Upper lobe of left lung (tissue), 4 donors: ENCODE measurements around the gene ULK4.
"Not testable (repeated sequence)": the region's sequence is repeated elsewhere in the genome, so short reads cannot be mapped to it uniquely, and the experiment has no call there.

Experiments used
- POLR2A ChIP-seq, 4 donors: fragments of 450-650 bp; IDR thresholded peaks; one replicate each; pipeline ENCODE4 v1.5.1; 2016 to 2017; ENCODE audit warnings: antibody characterized with exemption in 4 of 4, mild to moderate bottlenecking in 2 of 4
- POLR2AphosphoS5 ChIP-seq, 2 donors: sonication (generic); formaldehyde crosslinking; IDR thresholded peaks; one replicate each; pipeline ENCODE4 v1.5.1; 2017; ENCODE audit warnings: antibody characterized with exemption in 2 of 2
- TF ChIP-seq, protein P1 (sequence below), 6 experiments: fragments of 450-650 bp in 4 of 6; fragments of 200-600 bp in 2 of 6; sonication (generic) in 2 of 6; IDR thresholded peaks; one replicate each; pipeline ENCODE4 v1.5.1; 2016 to 2019; ENCODE audit warnings: antibody characterized with exemption in 6 of 6

GRCh38 chr3:41983091-41983490, 21.2 kb upstream of the ULK4 start:
- TF ChIP-seq, protein P1, sequence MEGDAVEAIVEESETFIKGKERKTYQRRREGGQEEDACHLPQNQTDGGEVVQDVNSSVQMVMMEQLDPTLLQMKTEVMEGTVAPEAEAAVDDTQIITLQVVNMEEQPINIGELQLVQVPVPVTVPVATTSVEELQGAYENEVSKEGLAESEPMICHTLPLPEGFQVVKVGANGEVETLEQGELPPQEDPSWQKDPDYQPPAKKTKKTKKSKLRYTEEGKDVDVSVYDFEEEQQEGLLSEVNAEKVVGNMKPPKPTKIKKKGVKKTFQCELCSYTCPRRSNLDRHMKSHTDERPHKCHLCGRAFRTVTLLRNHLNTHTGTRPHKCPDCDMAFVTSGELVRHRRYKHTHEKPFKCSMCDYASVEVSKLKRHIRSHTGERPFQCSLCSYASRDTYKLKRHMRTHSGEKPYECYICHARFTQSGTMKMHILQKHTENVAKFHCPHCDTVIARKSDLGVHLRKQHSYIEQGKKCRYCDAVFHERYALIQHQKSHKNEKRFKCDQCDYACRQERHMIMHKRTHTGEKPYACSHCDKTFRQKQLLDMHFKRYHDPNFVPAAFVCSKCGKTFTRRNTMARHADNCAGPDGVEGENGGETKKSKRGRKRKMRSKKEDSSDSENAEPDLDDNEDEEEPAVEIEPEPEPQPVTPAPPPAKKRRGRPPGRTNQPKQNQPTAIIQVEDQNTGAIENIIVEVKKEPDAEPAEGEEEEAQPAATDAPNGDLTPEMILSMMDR (IDR thresholded peaks at IDR 0.05): not testable (repeated sequence)
- TF ChIP-seq POLR2A, POLR2AphosphoS5 (IDR thresholded peaks at IDR 0.05): not testable (repeated sequence)
